HG02588 (cell line): ENCODE results near the gene BNIP3.
"Not testable (repeated sequence)": the region's sequence is repeated elsewhere in the genome, so short reads cannot be mapped to it uniquely, and the experiment has no call there.

Experiments
- ATAC-seq: cut with Tn5 transposase; IDR thresholded peaks from one replicate; pipeline ENCODE4 v1.9.1; 2021; ENCODE audit warnings: mild to moderate bottlenecking, moderate library complexity; ENCODE audit not compliant: unreplicated experiment

The BNIP3 gene

DNA sequence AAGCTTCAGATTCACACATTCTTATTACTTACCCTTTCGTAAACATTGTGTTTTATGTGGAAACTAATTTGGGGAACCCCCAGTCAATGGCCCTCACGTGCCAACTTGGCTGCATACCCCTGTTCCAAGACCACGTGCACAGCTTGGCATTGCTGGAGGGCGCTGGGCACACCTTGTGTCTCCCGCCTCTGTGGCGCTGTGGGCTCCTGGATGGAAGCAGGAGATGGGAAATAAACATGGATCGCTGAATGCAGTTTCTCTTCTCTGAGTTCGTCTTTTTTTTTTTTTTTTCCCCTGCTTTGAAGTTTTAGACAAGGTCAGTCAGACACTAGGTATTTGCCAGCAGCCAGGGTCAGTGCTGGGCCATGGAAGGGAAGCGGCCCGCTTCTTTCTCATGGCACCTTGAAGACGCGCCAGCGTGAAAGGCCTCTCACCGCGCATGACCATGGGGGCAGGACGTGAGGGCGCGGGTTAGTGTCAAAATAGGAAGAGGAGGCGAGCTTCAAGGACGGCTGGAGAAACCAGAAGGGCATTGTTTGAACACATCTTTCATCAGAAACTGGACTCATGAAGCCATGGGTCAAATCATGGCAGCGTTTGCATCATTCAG is 27.3 kb downstream of the BNIP3 start:
- ATAC-seq, result no peak

DNA sequence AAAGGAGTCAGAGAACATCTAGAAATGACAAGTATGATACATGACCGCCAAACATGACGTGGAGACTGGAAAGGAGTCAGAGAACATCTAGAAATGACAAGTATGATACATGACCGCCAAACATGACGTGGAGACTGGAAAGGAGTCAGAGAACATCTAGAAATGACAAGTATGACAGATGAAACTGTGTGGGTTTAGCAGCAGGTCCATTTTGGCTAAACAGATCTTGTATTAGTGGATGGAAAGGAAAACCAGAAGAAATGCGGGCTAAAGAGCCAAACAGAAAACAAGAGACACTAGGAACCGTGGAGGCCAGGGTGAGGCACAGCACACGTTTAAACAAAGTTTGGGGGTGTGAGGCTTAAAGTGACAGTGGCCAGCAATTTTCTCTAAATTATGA is 31.8 kb downstream of the BNIP3 start:
- ATAC-seq, result not testable (repeated sequence)

DNA sequence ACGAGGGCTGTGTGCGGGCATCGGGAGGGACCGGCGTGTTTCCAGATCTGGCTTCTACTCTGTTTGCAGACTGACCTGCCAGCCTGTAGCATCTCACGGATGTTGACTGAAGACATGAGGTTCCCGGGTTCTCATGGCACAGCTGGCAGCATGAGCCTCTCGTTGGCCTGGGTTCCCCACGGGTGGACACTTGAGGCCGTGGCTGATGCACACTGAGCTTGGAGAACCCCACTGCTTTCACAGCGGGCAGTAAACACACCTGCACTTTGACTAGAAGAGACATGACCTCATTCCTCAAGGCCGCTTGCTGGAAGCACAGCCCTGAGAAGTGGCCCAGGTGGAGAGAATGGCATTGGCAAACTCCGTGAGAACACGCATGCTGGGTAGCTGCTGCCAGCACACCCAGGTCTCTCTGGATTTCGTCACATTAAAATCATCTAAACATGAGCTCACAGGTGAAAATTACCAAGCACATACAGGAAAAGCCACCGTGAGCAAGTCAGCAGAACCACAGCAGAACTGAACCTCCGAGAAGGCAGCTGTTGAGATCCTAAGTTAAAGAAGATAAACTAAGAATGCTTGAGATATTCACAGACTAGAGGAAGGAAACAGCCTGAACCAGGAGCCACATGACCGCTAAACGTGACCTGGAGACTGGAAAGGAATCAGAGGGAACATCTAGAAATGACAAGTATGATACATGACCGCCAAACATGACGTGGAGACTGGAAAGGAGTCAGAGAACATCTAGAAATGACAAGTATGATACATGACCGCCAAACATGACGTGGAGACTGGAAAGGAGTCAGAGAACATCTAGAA is 32.5 kb downstream of the BNIP3 start:
- no peak for ATAC-seq

DNA sequence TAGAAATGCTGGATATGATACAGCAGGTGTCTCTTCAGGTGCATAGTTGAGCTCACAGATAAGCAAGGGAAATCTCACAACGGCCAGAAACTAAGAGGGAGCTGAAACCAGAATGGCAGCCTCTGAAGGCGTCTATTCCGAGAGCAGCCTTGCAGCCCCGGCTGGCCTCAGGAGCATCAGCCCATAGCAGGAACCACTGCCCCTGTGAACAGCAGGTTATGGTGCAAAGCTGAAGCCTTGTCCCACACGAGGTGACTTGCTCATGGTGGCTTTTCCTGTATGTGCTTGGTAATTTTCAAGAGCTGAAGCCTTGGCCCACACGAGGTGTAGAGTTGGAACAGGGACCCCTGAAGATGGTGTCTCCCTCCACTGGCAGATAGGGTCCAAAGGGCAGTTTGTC is 33.2 kb downstream of the BNIP3 start:
- no peak for ATAC-seq

DNA sequence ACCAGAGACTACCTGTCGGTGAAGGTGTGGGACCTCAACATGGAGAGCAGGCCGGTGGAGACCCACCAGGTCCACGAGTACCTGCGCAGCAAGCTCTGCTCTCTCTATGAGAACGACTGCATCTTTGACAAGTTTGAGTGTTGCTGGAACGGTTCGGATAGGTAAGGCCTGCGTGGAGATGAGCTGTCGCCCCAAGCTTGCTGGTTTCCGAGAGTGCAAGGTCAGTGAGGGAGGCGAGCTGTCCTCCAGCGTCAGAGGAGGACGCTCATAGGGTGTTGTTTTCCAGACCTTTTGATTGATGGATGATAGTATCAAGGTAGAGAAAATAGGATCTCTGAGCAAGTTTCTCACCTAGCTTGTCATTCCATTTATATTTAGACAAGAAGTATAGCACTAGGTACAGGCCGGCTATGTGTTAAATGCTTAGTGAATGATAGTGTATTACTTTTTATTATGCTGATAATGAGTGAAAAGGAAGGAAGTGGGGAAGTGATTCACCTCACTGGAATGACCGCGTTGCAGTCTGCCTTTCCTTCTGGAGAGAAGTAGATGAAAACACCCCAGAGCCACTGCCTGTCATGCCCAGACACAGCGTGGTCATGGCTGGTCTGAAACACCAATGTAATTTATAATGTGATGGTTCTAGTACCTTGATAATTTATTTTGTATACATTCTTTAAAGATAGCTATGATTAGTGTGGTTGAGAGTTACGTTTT is 33.9 kb downstream of the BNIP3 start:
- ATAC-seq, result no peak

DNA sequence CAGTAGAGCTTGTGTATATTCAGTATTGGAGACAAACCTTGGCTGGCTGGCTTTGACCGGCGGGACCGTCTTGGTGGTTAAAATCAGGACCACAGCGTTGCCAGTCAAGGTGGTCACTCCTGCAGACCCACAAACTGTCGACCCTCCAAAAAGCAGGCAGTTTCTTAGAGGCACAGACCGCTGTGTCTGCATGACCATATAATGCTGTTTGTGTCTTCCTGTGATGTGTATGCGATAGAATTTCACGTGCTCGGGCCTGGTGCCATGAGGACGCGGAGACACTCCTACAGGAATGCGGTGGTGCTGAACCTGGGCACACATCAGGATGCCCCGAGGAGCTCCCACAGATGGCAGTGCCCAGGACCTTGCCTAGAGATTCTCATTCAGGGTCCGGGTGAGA is 34.8 kb downstream of the BNIP3 start:
- no peak for ATAC-seq

DNA sequence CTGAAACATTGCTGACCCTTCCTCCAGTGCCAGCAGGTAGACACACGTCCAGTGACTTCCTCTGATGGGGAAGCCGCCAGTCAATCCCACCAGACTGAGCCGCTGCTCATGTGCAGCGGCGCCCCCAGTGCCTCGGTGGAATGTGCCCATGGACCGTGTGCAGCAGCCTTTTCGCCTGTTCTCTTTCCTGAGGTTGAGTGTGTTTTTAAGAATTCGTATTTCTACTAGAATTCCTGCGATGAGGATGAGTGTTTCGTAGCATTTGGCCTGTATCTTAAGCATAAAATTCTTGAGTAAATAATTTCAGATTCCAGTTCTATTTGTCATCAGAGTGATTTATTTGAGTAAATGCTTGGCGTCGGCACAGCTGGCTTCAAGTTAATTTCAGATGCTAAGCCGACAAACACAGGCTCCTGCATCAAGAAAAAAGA is 35.4 kb downstream of the BNIP3 start:
- no peak for ATAC-seq

DNA sequence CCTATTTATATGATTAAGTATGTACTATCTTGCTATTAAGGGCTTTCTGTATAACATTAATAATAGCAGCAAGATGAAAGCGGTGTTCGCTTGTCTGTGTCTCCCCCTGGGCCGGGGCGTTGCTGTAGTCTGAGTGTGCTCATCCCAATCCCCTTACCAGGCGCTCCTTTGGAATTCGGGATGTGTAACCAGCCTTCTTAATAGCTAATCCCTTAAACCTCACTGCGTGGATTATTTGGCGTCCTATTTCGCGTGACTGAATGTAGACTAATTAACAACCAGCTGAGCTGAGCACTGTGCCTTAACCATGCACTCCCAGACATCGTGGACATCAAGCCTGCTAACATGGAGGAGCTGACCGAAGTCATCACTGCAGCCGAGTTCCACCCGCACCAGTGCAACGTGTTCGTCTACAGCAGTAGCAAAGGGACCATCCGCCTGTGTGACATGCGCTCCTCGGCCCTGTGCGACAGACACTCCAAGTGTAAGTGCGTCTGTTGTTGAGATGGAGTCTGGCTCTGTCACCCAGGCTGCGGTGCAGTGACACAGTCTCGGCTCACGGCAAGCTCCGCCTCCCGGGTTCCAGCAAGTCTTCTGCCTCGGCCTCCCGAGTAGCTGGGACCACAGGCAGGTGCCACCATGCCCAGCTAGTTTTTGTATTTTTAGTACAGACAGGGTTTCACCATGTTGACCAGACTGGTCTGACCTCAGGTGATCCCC is 36.6 kb downstream of the BNIP3 start:
- ATAC-seq, result no peak

DNA sequence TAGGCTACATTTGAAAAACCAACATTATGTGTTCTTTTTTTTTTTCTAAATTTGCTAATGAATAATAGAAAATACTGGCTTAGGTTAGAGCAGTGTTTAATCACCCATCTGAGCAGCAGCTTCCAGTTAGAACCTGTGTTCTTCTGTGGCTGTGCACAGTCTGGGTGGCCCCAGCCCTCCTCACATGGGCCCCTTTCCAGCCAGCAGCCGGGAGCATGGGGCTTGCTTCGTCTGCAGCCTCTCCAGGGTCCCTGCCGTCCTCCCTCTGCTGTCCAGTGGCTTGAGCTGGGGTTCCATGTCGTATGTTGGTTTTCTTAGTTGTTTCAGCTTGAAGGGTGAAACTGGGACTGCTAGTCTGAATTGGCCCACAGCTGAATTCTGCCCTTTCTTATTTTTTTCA is 37.3 kb downstream of the BNIP3 start:
- ATAC-seq, result no peak

DNA sequence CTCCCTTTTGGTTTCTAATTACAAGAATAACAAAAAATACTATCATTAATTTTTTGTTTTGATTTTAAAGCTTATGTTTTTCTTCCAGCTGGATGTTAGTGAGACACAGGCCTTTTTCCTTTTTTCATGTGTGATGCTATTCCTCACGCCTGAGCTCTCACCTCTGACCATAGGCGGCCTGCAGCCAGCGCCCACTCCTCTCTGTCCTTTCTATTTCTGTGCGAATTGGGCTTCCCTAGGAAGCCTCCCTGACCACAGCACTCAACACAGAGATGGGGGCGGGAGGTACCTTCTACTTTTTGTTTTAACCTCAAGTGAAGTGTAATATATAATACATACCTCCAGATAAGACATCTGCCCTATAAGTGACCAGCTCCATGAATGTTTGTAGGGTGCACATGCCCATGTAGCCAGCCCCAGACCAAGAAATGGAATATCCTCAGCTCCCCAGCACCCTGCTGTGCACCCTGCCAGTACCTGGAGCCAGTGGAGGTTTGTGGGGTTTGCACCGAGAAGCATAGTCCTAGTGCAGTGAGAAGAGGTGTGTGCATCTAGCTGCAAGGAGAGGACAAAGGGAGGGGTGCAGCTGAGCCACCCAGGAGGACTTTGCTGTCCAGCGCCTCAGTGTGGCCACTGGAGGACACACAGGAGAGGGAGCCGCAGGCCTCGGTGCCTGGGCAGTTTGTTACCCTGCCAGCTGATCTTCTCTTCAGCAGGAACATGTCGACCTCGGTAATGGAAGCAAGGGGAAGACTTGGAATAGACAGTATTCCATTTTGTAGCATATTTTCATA is 38.5 kb downstream of the BNIP3 start:
- ATAC-seq, result no peak

DNA sequence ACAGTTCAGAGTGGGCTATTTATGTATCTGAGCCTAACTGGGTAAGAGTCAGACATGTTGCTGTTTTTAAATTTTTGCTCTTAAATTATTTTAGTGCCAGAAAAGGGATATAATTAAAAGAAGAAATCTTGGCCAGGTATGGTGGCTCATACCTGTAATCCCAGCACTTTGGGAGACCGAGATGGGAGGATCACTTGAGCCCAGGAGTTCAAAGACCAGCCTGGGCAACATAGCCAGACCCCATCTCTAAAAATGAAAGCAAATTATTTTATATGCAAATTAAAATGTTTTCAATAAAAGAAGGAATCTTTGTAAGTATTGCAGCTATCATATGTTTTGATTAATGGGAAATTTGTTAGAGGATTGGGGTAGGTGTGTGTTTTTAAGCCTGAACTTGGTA is 39.3 kb downstream of the BNIP3 start:
- ATAC-seq, result no peak

DNA sequence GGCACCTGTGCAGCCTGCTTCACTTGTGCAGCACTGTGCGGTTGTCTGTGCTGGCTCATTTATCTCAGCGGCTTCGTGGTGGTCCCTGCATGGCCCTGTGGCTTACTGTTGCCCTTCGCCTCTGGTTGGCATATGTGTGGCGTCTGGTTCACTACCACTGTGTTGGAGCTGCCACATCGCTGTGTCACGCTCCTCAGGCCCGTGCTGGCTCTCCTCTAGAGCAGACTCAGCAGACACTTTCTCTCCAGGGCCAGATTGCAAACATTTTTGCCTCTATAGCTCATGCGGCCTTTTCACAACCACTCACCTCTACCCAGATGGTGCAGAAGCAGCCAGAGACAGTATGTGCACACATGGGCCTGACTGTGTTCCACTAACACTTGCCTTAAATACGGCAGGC is 43.0 kb downstream of the BNIP3 start:
- ATAC-seq, result no peak

DNA sequence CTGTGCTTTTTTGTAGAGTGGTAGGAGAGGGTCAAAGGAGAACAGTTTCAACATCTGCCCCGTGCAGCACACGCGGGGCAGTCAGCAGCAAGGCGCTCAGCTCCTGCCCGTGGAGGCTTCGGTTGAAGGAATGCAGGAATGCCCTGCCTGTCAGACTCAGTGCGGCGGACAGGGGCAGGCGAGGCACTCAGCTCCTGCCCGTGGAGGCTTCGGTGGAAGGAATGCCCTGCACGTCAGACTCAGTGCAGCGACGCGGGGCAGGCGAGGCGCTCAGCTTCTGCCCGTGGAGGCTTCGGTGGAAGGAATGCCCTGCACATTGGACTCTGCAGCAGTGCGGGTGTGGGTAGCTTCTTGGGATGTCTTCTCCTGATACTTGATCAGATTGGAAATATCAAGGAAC is 43.9 kb downstream of the BNIP3 start:
- no peak for ATAC-seq

DNA sequence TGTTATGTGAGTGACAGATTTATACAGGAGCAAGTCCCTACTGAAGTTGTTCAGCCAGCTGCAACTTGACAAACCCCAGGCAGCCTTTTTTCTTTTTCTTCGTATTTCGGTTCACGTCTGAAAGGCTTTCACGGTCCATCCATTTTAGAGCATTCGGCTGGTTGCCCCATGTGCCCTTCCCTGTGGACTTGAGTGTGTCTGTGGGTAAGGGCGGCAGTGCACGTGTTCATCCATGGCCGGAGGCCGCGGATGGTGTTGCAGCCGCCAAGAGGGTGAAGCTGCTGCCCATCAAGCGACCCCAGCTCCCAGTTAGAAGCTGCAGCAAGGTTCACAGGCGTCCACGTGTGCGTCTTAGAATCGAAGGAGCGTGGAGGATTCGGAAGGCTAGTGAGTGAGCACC is 45.0 kb downstream of the BNIP3 start:
- ATAC-seq, result no peak

DNA sequence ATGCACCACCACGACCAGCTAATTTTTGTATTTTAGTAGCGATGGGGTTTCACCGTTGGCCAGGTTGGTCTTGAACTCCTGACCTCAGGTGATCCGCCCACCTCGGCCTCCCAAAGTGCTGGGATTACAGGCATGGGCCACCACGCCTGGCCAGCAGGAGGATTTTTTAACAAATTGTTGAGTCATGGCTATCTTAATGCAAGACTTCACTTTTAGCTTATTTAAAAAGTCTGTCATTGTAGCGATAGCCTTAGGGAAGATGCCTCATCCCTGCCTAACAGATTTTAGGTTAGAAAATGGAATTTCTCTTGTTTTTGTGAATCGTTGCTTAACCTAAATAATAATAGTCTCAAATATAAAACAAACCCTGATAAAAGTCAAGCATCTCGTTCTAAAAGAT is 45.4 kb downstream of the BNIP3 start:
- no peak for ATAC-seq

DNA sequence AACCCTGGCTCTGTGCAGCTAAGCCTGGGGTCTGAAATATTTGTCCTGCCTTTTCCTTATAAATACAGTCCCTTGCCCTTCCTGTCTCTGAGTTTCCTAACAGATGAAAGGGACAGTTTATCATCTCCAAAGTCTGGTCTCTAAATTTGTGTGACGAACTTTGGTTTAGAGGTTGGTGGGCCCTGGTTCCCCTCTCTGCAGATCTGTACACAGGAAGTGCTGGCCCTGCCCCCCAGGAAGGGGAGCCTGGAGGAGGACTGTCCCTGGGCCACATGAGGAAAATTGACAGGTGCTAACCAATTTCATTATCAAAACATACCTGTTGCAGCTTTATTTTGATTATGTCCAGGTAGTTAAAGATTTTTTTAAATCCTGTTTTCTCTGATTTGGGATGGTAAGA is 46.5 kb downstream of the BNIP3 start:
- no peak for ATAC-seq

DNA sequence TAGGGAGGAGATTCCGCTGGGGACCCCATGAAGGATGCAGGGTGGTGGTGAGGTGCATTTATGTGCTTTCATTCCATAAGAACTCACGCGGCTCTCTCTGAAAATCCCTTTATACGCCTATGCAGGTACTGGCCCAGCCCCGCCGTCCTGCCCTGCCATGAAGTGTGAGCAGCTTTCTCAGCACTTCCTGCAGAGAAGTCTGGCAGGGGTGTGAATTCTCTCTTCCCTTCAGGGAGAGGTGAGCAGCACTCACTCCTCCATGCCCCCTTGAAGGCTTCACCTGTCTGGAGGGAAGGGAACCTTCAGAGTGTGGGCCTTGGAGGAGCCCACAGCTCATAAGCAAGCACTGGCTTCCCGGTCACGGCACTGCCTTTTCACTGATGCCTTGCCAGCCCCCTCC is 47.0 kb downstream of the BNIP3 start:
- ATAC-seq, result no peak

DNA sequence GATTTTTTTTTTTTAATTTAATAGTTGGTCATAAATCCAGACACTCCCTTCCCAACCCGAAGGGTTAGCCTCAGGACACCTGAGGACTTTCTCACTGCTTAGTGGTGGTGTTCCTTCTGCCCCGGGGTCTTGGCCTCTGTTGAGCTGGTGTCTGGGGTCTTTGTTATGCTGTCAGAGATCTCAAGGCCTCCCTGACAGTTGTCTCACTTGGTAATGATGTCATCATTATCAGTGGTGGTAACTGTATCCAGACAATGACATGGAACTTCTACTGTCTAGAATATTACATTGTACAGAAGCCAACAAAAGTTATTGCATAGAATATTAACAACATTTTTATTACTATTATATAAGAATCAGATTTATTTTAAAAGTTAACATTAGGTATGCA is 48.0 kb downstream of the BNIP3 start:
- no peak for ATAC-seq

DNA sequence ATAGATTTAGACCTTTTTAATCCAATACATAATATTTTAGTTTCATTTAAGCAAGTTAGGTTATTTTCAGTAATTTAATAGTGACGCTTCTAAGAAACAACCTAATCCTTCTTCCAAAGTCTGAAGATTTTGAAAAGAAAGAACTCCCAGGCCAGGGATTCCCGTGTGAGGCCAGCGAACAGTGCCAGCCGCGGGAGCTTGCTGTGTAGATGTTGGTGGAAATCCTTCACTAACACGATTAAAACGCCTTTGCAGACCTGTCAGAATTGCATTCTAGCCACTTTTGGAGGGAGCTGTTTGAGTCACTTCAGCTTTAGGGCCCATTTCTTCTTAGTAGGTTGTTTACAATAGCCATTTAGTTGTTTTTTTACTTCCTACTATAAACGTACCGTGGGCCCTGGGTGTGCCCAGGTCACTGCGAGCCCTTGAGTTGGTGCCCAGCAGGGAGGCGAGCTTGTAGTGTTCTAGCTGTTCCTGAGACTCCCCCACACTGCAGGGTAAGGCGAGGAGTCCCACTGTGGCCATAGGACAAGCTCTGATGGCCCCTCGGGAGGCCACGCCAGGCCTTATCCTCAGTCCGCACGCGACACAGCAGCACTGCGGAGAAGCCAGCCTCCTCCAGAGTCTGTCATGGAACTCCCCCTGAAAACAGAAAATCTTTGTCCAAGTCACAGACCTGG is 48.6 kb downstream of the BNIP3 start:
- ATAC-seq, result no peak

DNA sequence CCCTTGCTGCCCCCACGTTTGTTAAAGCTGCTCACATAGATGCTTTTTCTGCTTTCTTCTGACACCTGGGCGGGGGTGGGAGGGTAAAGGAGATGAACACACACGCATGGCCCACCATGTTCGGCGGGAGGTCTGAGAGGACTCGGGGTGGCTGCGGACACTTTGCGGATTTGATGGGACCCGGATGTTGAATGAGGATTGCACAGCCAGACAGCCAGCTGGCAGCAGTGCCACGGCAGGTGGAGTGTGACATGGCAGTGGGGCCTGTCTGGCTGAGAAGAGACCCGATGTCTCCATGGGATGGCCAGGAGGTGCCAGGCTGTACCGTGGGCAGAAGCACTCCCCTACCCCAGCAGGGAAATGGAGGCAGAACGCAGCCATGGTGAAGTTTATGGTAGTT is 49.7 kb downstream of the BNIP3 start:
- ATAC-seq, result no peak
